HUDEP-2 (cell line): ENCODE data around the gene CDK6.
A peak's percentile ranks its signal among the peaks of the same experiment; 100 is the strongest.

ENCODE experiments used
- DNase-seq, 76 experiments: peaks; one replicate each; lab custom pipeline; 2025; ENCODE audit not compliant: unreplicated experiment in 76 of 76; lab: John Stamatoyannopoulos, UW

CDK6 gene

GRCh38 chr7:92830027-92830426 is 6.3 kb downstream of the CDK6 start:
- no peak for DNase-seq

GRCh38 chr7:92827464-92828120 is 8.8 kb downstream of the CDK6 start:
- DNase-seq: peak in 3 of 76 experiments; percentile 6 to 26 (median 25)

- no peak for DNase-seq
Observed at GRCh38 chr7:92826258-92826938, 10.0 kb downstream of the CDK6 start.

DNA sequence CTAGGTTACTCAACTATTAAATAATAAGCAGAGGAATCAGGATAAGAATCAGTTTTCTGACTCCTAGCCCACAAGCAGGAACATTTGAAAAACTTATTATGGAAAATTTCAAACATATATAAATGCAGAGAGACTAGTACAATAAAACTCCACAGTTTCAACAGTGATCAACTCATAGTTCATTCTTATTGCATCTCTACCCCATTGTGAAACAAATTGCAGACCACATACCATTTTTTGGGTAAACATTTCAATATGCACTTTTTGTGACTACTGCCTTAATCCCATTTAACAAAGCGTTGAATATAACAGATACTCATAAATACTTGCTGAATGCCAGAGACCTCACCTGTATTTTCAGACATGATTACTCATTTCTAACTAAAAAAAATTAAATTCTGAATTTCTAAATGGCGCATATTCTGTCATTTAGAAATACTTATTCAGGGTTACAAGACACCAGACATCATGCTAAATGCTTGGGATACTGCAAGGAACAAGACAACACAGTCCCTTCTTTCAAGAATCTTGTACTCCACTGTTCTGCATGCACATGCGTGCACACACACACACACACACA is 11.4 kb downstream of the CDK6 start:
- DNase-seq: no peak

- no peak for DNase-seq
Observed at GRCh38 chr7:92824450-92824849, 11.9 kb downstream of the CDK6 start.

- DNase-seq: no peak
Observed at GRCh38 chr7:92823042-92823441, 13.3 kb downstream of the CDK6 start.

DNA sequence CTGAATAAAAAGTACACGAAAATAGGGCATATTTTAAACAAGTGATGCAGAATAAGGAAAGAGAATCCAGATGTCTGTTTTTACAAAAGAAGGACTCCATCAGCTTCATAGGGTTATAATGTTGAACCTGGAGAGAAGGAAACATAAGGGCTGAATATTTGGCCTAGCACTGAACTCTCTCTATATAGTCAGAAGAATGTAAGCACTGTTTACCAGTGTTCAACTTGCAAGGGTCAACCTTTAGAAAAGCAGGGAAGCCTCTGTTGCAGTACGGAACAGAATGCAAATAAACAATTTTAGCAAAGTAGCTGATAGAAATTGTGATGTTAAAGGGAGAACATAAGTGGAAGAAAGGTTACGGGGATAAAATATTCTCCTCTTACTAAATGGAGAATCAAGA is 16.2 kb downstream of the CDK6 start:
- no peak for DNase-seq

- no peak for DNase-seq
Observed at GRCh38 chr7:92817398-92817797, 19.0 kb downstream of the CDK6 start.

GRCh38 chr7:92815412-92815811 is 21.0 kb downstream of the CDK6 start:
- no peak for DNase-seq

- no peak for DNase-seq
Observed at GRCh38 chr7:92813390-92814024, 22.9 kb downstream of the CDK6 start.

GRCh38 chr7:92811158-92811557 is 25.2 kb downstream of the CDK6 start:
- no peak for DNase-seq

GRCh38 chr7:92809760-92810573 is 26.4 kb downstream of the CDK6 start:
- peak in 37 of 76 experiments; percentile 0 to 81 (median 21) for DNase-seq

DNA sequence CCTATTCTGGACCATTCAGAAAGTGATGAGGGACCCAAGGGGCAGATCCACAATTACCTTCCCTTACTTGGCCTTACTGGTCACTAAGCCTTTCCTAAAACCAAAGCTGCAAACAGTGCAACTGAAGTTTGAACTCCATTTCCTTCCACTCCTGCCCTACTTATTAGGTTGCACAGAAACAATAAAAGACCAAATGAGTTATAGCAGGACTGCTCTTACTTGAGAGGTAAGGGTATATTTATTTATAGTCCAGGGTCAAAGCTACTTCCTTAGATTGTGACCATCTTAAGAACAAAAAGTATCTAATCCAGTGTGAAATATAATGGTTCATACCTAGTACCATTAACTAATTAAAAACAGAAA is 27.0 kb downstream of the CDK6 start:
- no peak for DNase-seq

- DNase-seq: no peak
Observed at GRCh38 chr7:92808635-92809034, 27.7 kb downstream of the CDK6 start.

GRCh38 chr7:92808006-92808405 is 28.4 kb downstream of the CDK6 start:
- no peak for DNase-seq

DNA sequence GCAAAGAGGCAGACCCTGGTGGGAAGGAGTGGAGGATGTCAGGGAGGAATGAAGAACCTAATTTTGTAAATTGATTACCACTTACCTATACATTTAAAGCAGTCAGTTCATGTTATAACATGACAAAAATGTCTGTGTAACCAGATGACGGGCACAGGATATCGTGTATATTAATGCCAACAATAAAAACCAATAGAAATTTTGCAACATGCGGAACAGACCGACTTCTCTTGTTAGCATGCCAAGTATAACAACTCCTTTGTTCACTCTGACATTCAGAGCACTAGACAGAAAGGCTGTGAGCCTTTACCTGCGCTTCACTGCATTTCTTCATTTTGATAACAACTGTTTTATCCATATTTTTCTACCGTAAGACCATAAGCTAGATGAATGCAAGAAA is 29.9 kb downstream of the CDK6 start:
- DNase-seq: no peak

DNA sequence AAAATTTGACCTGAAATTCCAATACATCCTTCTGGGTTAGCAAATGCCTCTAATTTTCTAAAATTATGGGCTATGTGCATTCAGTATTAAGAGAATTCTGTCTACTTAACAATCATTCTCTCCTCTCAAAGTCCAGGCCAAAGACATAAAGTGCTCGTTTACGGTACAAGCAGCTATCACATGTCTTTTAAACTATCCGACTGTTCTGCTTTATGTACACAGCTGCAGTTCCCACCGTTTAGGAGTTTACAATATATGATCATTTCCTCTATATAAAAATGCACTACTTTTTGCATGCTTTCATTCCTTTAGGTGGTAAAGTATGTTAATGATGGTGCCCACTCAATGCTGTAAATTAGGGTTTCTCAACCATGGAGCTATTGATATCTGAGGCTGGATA is 34.0 kb downstream of the CDK6 start:
- DNase-seq: no peak

- no peak for DNase-seq
Observed at GRCh38 chr7:92799446-92800211, 36.7 kb downstream of the CDK6 start.

DNA sequence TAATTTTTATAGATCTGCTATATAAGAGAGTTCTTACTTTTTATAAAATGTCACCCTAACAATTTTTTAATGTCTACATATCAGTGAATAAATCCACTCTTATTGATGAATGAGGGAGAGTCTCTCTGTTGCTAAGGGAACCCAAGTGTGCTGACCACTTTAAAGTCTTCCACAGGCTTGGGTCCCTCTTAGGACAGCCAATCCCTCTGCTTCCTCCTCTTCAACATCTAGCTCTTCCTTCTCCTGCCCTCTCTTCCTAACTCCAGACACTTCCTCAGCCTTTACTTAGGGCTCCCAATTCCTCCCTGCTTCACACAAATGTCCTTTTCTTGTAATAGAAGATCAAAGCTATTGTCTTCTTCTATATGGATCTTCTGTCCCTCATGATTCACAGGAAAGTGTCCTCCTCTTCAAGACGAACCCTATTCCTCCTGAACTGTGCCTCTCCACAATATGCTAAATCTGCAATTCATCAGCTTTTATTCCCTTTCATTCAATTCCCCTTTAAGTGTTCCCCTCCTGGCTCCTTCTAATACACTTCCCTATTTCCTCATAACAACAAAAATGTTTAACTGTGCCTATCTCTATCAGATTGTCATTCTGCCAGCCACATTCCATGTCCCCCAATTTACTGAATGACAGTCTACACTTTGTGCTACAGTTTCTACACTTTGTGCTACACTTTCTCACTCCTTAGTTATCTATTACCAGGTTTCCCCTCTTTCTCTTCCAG is 37.7 kb downstream of the CDK6 start:
- DNase-seq: no peak

GRCh38 chr7:92797693-92798092 is 38.7 kb downstream of the CDK6 start:
- DNase-seq: no peak
